ENCODE results near the gene TBCK.

Gene TBCK

DNA sequence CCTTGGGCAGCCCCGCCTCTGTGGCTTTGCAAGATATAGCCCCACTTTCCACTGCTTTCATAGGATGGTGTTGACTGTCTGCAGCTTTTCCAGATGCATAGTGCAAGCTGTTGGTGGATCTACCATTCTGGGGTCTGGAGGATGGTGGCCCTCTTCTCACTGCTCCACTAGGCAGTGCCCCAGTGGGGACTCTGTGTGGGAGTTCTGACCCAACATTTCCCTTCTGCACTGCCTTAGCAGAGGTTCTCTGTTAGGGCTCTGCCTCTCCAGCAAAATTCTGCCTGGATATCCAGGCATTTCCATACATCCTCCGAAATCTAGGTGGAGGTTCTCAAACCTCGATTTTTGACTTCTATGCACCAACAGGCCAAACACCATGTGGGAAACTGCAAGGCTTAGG is 153.7 kb downstream of the TBCK start:
- no peaks in the 10 kb centered on the region for H3F3A ChIP-seq (ENCODE audit: insufficient read depth, low read length)

GRCh38 chr4:106160560-106160959 is 155.4 kb downstream of the TBCK start:
- no peak for TF ChIP-seq CTCF (IDR thresholded peaks at IDR 0.05; ENCODE audit: low read length)
- TF ChIP-seq EZH2 (IDR thresholded peaks at IDR 0.05; ENCODE audit: borderline replicate concordance, low read length), result no peak
- Histone ChIP-seq H3K4me2 (ENCODE audit: low read length) (no peak overlapping the region), H3F3A (ENCODE audit: insufficient read depth, low read length) (no peaks in the 10 kb centered on the region), H3K4me3 (ENCODE audit: low read depth, low read length, poor library complexity, severe bottlenecking) (no peak overlapping the region), H3K9ac (ENCODE audit: low read length) (no peak overlapping the region), H2AFZ (ENCODE audit: low read length) (no peak overlapping the region), H3K9me2 (ENCODE audit: low read depth, low read length) (no peaks in the 10 kb centered on the region; the same call in none of the 2 replicates), H3K4me1 (ENCODE audit: insufficient read depth, low read length, severe bottlenecking) (no peaks in the 10 kb centered on the region), H3K36me3 (ENCODE audit: insufficient read depth, low read length) (no peaks in the 10 kb centered on the region; the same call in none of the 2 replicates), H3K27me3 (ENCODE audit: insufficient read depth, low read length) (no peaks in the 10 kb centered on the region), H4K20me1 (ENCODE audit: insufficient read depth, low read length) (no peaks in the 10 kb centered on the region), H3K9me3 (ENCODE audit: low read length) (no peaks in the 10 kb centered on the region), H3K79me2 (ENCODE audit: insufficient read depth, low read length) (no peaks in the 10 kb centered on the region), H3K27ac (ENCODE audit: low read depth, low read length, poor library complexity, severe bottlenecking) (no peak overlapping the region)

More for the DNA sequence above, 153.7 kb downstream of the TBCK start:
- Histone ChIP-seq H3K27me3 (ENCODE audit: insufficient read depth, low read length) (no peaks in the 10 kb centered on the region), H3K27ac (ENCODE audit: low read depth, low read length, poor library complexity, severe bottlenecking) (no peak overlapping the region), H3K4me3 (ENCODE audit: low read depth, low read length, poor library complexity, severe bottlenecking) (no peak overlapping the region), H3K9ac (ENCODE audit: low read length) (no peak overlapping the region), H2AFZ (ENCODE audit: low read length) (no peak overlapping the region), H3K79me2 (ENCODE audit: insufficient read depth, low read length) (no peaks in the 10 kb centered on the region), H3K4me2 (ENCODE audit: low read length) (no peak overlapping the region), H3K9me3 (ENCODE audit: low read length) (no peaks in the 10 kb centered on the region), H3K4me1 (ENCODE audit: insufficient read depth, low read length, severe bottlenecking) (no peaks in the 10 kb centered on the region), H4K20me1 (ENCODE audit: insufficient read depth, low read length) (no peaks in the 10 kb centered on the region), H3K36me3 (ENCODE audit: insufficient read depth, low read length) (no peaks in the 10 kb centered on the region; the same call in none of the 2 replicates), H3K9me2 (ENCODE audit: low read depth, low read length) (no peaks in the 10 kb centered on the region; the same call in none of the 2 replicates)
- no peak for TF ChIP-seq EZH2 (IDR thresholded peaks at IDR 0.05; ENCODE audit: borderline replicate concordance, low read length)

GRCh38 chr4:106149911-106150310 is 166.1 kb downstream of the TBCK start:
- Histone ChIP-seq H3K79me2 (ENCODE audit: insufficient read depth, low read length) (no peaks in the 10 kb centered on the region), H3K4me3 (ENCODE audit: low read depth, low read length, poor library complexity, severe bottlenecking) (no peak overlapping the region), H2AFZ (ENCODE audit: low read length) (no peak overlapping the region), H3K36me3 (ENCODE audit: insufficient read depth, low read length) (no peaks in the 10 kb centered on the region), H3K27me3 (ENCODE audit: insufficient read depth, low read length) (no peaks in the 10 kb centered on the region), H3K27ac (ENCODE audit: low read depth, low read length, poor library complexity, severe bottlenecking) (no peak overlapping the region), H3K4me2 (ENCODE audit: low read length) (no peak overlapping the region), H3K4me1 (ENCODE audit: insufficient read depth, low read length, severe bottlenecking) (no peaks in the 10 kb centered on the region), H3K9me2 (ENCODE audit: low read depth, low read length) (no peaks in the 10 kb centered on the region), H4K20me1 (ENCODE audit: insufficient read depth, low read length) (no peaks in the 10 kb centered on the region), H3K9me3 (ENCODE audit: low read length) (no peaks in the 10 kb centered on the region), H3K9ac (ENCODE audit: low read length) (no peak overlapping the region), H3F3A (ENCODE audit: insufficient read depth, low read length) (no peaks in the 10 kb centered on the region)
- TF ChIP-seq CTCF (IDR thresholded peaks at IDR 0.05; ENCODE audit: low read length), result no peak
- TF ChIP-seq EZH2 (IDR thresholded peaks at IDR 0.05; ENCODE audit: borderline replicate concordance, low read length), result no peak

- Histone ChIP-seq H3K27me3 (ENCODE audit: insufficient read depth, low read length) (no peaks in the 10 kb centered on the region), H3K4me1 (ENCODE audit: insufficient read depth, low read length, severe bottlenecking) (no peaks in the 10 kb centered on the region), H3K4me3 (ENCODE audit: low read depth, low read length, poor library complexity, severe bottlenecking) (no peak overlapping the region), H4K20me1 (ENCODE audit: insufficient read depth, low read length) (no peaks in the 10 kb centered on the region), H3K36me3 (ENCODE audit: insufficient read depth, low read length) (no peaks in the 10 kb centered on the region), H3K9ac (ENCODE audit: low read length) (no peak overlapping the region), H3K9me3 (ENCODE audit: low read length) (no peaks in the 10 kb centered on the region), H3K27ac (ENCODE audit: low read depth, low read length, poor library complexity, severe bottlenecking) (no peak overlapping the region), H3K79me2 (ENCODE audit: insufficient read depth, low read length) (no peaks in the 10 kb centered on the region), H3F3A (ENCODE audit: insufficient read depth, low read length) (no peaks in the 10 kb centered on the region), H3K4me2 (ENCODE audit: low read length) (no peak overlapping the region), H3K9me2 (ENCODE audit: low read depth, low read length) (no peaks in the 10 kb centered on the region), H2AFZ (ENCODE audit: low read length) (no peak overlapping the region)
- TF ChIP-seq EZH2 (IDR thresholded peaks at IDR 0.05; ENCODE audit: borderline replicate concordance, low read length) (no peak), CTCF (IDR thresholded peaks at IDR 0.05; ENCODE audit: low read length) (no peak)
Measured at GRCh38 chr4:106149026-106149425, 167.0 kb downstream of the TBCK start.
